H1 (cell line): Measurements from ENCODE around the gene PRRG2. TPM values are rescaled to one million over a fixed set of nuclear protein-coding genes. Genes with fewer than 3 reads are reported as not detected.

Experiments used
- CBX8 ChIP-seq: fragments of 300-800, 300-1000 bp; sonication (generic); IDR thresholded peaks from 2 replicates; pipeline ENCODE4 v1.7.1; 2016; ENCODE audit warnings: low read depth, low read length, borderline replicate concordance
- CEBPB ChIP-seq: IDR thresholded peaks from 2 replicates; pipeline ENCODE4 v1.6.1; 2012; ENCODE audit warnings: low read depth, low read length
- CHD2 ChIP-seq: IDR thresholded peaks from 2 replicates; pipeline ENCODE4 v1.6.1; 2012; ENCODE audit warnings: low read length, improper control_type of control experiment
- EP300 ChIP-seq, 2 experiments: IDR thresholded peaks; 1 replicate in 1 of 2; 2 replicates in 1 of 2; pipeline ENCODE4 v1.6.1; 2011 to 2012; ENCODE audit warnings: low read depth in 2 of 2, low read length in 2 of 2, mild to moderate bottlenecking in 2 of 2, borderline replicate concordance in 1 of 2, inconsistent platforms in 1 of 2, moderate library complexity in 1 of 2
- GABPA ChIP-seq: IDR thresholded peaks from 2 replicates; pipeline ENCODE4 v1.6.1; 2011; ENCODE audit warnings: mild to moderate bottlenecking, low read length, moderate library complexity, borderline replicate concordance; ENCODE audit not compliant: insufficient read depth
- GTF2F1 ChIP-seq: IDR thresholded peaks from 2 replicates; pipeline ENCODE4 v1.6.1; 2012; ENCODE audit warnings: low read depth, low read length, improper control_type of control experiment, borderline replicate concordance
- HDAC2 ChIP-seq, 2 experiments: fragments of 300-600 bp in 1 of 2; sonication (generic) in 1 of 2; IDR thresholded peaks; 2 replicates each; pipeline ENCODE4 v1.6.1; 2011 to 2012; ENCODE audit warnings: low read depth in 2 of 2, low read length in 2 of 2, mild to moderate bottlenecking in 2 of 2, moderate library complexity in 2 of 2, borderline replicate concordance in 1 of 2, inconsistent platforms in 1 of 2
- HDAC6 ChIP-seq: IDR thresholded peaks from one replicate; pipeline ENCODE4 v1.7.1; 2012; ENCODE audit warnings: low read depth, mild to moderate bottlenecking, inconsistent platforms, low read length, moderate library complexity
- JUN ChIP-seq: IDR thresholded peaks from 2 replicates; pipeline ENCODE4 v1.6.1; 2011; ENCODE audit warnings: low read depth, mild to moderate bottlenecking, improper control_type of control experiment, low read length
- KDM4A ChIP-seq: IDR thresholded peaks from one replicate; pipeline ENCODE4 v1.7.1; 2012; ENCODE audit warnings: low read depth, mild to moderate bottlenecking, moderate library complexity, low read length, inconsistent platforms; ENCODE audit not compliant: severe bottlenecking
- MAFK ChIP-seq: IDR thresholded peaks from 2 replicates; pipeline ENCODE4 v1.6.1; 2012; ENCODE audit warnings: low read depth, mild to moderate bottlenecking, improper control_type of control experiment, low read length
- POLR2A ChIP-seq, 2 experiments: IDR thresholded peaks; 1 replicate in 1 of 2; 2 replicates in 1 of 2; pipeline ENCODE4 v1.6.1; 2011; ENCODE audit warnings: low read depth in 2 of 2, low read length in 2 of 2, mild to moderate bottlenecking in 2 of 2; ENCODE audit errors: control extremely low read depth in 1 of 2
- POLR2AphosphoS5 ChIP-seq: IDR thresholded peaks from 2 replicates; pipeline ENCODE4 v1.6.1; 2011; ENCODE audit warnings: low read depth, low read length
- POU5F1 ChIP-seq: IDR thresholded peaks from 2 replicates; pipeline ENCODE4 v1.6.1; 2011; ENCODE audit warnings: low read depth, mild to moderate bottlenecking, low read length, moderate library complexity
- RFX5 ChIP-seq: IDR thresholded peaks from 2 replicates; pipeline ENCODE4 v1.6.1; 2011; ENCODE audit warnings: low read depth, low read length, improper control_type of control experiment, borderline replicate concordance
- RXRA ChIP-seq: IDR thresholded peaks from 2 replicates; pipeline ENCODE4 v1.6.1; 2011; ENCODE audit warnings: low read depth, mild to moderate bottlenecking, low read length, moderate library complexity; ENCODE audit not compliant: insufficient read depth
- SIX5 ChIP-seq: IDR thresholded peaks from 2 replicates; pipeline ENCODE4 v1.6.1; 2011; ENCODE audit warnings: mild to moderate bottlenecking, low read depth, low read length
- SP1 ChIP-seq: IDR thresholded peaks from 2 replicates; pipeline ENCODE4 v1.6.1; 2011; ENCODE audit warnings: low read depth, low read length
- SP2 ChIP-seq: IDR thresholded peaks from 2 replicates; pipeline ENCODE4 v1.6.1; 2012; ENCODE audit warnings: mild to moderate bottlenecking, low read length, inconsistent platforms
- TAF1 ChIP-seq: IDR thresholded peaks from 2 replicates; pipeline ENCODE4 v1.6.1; 2011; ENCODE audit warnings: mild to moderate bottlenecking, low read depth, low read length
- TAF7 ChIP-seq: optimal IDR thresholded peaks from 2 replicates; pipeline ENCODE3; 2011; ENCODE audit warnings: low read depth, mild to moderate bottlenecking, inconsistent platforms, low read length, moderate library complexity, borderline replicate concordance
- TCF12 ChIP-seq: IDR thresholded peaks from 2 replicates; pipeline ENCODE4 v1.6.1; 2011; ENCODE audit warnings: low read depth, mild to moderate bottlenecking, low read length
- polyA plus RNA-seq, 7 experiments: library from polyadenylated mRNA; depleted of rRNA in 3 of 7; stranded (reverse) in 5 of 7; unstranded in 2 of 7; fragments of >200 nt in 5 of 7; fragments of 200-250 nt in 2 of 7; gene quantifications; 1 replicate in 5 of 7; 2 replicates in 1 of 7; 4 replicates in 1 of 7; pipeline versions ENCODE4 v1.2.1 to v1.2.3, GENCODE V29; 2011 to 2013; ENCODE audit warnings: missing spikeins in 2 of 7, mixed read lengths in 2 of 7
- total RNA-seq: library from RNA; stranded (reverse); fragmentation: NEBNext Ultra II Directional; extraction: Animal tissue kit (Norgen Biotek cat#: 25700); gene quantifications from 2 replicates; pipeline ENCODE4 v1.2.1, GENCODE V29; 2021
- TF ChIP-seq, protein P1 (sequence below): IDR thresholded peaks from 2 replicates; pipeline ENCODE4 v1.6.1; 2011; ENCODE audit warnings: low read length, improper control_type of control experiment

PRRG2 gene
- total and polyA plus RNA-seq, 2 of the 8 experiments (the other 6 are each of a cell fraction or from before 2014, with no cell fraction given) = 4.1 to 5.6 TPM

DNA sequence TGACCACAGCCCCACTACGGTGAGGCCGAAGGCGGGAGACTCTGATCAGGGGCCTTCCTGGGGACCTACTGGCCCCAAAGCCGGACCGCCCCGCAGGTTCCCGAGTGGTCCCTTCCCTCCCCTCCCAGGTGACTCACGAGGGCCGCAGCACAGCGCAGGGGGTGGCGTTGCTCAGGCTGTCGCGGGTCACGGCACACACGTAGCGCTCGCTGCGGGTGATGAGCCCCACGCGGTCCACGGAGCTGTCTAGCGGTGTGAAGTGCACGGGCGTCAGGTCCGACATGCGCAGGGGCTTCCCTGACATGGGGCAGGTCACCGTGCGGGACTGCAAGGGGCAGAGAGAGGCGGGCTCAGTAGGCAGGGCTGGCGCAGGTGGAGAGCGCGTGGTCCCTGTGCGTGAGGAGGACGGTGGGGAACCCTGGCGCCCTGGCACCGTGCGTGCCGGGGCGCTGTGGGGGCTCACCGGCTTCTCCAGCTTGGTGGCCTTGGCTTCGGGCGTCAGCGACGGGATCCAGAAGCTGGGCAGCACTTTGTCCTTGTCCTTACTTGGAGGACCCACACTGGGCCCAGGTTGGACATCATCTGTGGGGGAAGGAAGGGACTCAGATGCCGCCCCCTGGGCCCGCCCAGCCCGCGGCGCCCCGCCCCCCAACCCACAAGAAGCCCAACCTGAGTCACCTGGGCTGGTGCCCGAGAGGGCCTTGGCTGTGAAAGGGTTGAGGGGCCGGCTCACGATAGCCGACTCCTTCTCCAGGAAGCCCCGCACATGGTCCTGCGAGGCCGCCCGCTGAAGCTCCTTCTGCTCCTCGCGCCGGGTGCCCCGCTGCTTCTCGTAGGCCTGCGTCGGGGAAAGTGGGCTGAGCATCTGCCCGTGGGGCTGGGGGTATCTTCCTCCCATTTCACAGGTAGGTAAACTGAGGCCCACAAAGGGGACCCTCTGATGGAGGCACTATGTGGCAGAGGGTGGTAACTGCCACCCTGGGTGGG, 24.4 kb upstream of the PRRG2 start (continued):
- no peak for TF ChIP-seq SP2
- no peak for TF ChIP-seq GTF2F1
- TF ChIP-seq POLR2AphosphoS5 = peak; percentile 47; the same call in 1 of the 2 replicates
- no peak for TF ChIP-seq GABPA
- TF ChIP-seq HDAC6 = no peak
- TF ChIP-seq CBX8 = no peak
- TF ChIP-seq POLR2A (IDR thresholded peaks at IDR 0.05; ENCODE audit: control extremely low read depth in 1 of 2, low read depth in 2 of 2, low read length in 2 of 2) = peak in 1 of 2 experiments; percentile 33; a peak in 1 of 3 replicates
- peak; percentile 47; the same call in 1 of the 2 replicates for TF ChIP-seq TAF1
- no peak for TF ChIP-seq JUN
- TF ChIP-seq KDM4A = peak; percentile 36
- TF ChIP-seq TAF7 = no peak
- peak in 1 of 2 experiments; percentile 64; a peak in 1 of 4 replicates for TF ChIP-seq HDAC2 (IDR thresholded peaks at IDR 0.05; ENCODE audit: borderline replicate concordance in 1 of 2, low read depth in 2 of 2, low read length in 2 of 2)
- no peak for TF ChIP-seq EP300 (IDR thresholded peaks at IDR 0.05; ENCODE audit: borderline replicate concordance in 1 of 2, low read depth in 2 of 2, low read length in 2 of 2)
- no peak for TF ChIP-seq SIX5
- TF ChIP-seq RXRA = no peak
- TF ChIP-seq, protein P1, sequence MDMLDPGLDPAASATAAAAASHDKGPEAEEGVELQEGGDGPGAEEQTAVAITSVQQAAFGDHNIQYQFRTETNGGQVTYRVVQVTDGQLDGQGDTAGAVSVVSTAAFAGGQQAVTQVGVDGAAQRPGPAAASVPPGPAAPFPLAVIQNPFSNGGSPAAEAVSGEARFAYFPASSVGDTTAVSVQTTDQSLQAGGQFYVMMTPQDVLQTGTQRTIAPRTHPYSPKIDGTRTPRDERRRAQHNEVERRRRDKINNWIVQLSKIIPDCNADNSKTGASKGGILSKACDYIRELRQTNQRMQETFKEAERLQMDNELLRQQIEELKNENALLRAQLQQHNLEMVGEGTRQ = no peak; the same call in 1 of the 2 replicates
- no peak for TF ChIP-seq TCF12
- TF ChIP-seq MAFK = no peak
- TF ChIP-seq POU5F1 = no peak
- no peak for TF ChIP-seq CHD2
- TF ChIP-seq SP1 = no peak
- no peak for TF ChIP-seq CEBPB
- TF ChIP-seq RFX5 = no peak
